ENCODE results near the gene BORCS5.

Gene BORCS5

GRCh38 chr12:12423367-12423766 is 66.5 kb downstream of the BORCS5 start:
- H3K4me3 ChIP-seq (ENCODE audit: low read length, poor library complexity, severe bottlenecking), result no peak overlapping the region
- H4K20me1 ChIP-seq (ENCODE audit: insufficient read depth, low read length, poor library complexity, severe bottlenecking), result no peaks in the 10 kb centered on the region
- H3K4me2 ChIP-seq (ENCODE audit: low read depth, low read length, poor library complexity, severe bottlenecking), result no peak overlapping the region
- no peaks in the 10 kb centered on the region for H3K4me1 ChIP-seq (ENCODE audit: insufficient read depth, low read length, poor library complexity, severe bottlenecking)
- no peaks in the 10 kb centered on the region for H3F3A ChIP-seq (ENCODE audit: low read depth)
- H3K9me2 ChIP-seq (replicated peaks; ENCODE audit: low read depth, low read length), result no peaks in the 10 kb centered on the region
- TF ChIP-seq CTCF (conservative IDR thresholded peaks at IDR 0.05; ENCODE audit: low read length) (no peak), EZH2phosphoT487 (IDR thresholded peaks at IDR 0.05; ENCODE audit: borderline replicate concordance) (no peak)
- H2AFZ ChIP-seq (ENCODE audit: low read length), result no peak overlapping the region
- no peaks in the 10 kb centered on the region for H3K27me3 ChIP-seq (ENCODE audit: insufficient read depth, low read length, poor library complexity, severe bottlenecking)
- H3K79me2 ChIP-seq (ENCODE audit: insufficient read depth, low read length), result no peaks in the 10 kb centered on the region
- no peaks in the 10 kb centered on the region for H3K9me3 ChIP-seq (ENCODE audit: insufficient read depth, low read depth, low read length)
- no peak overlapping the region for H3K9ac ChIP-seq (ENCODE audit: low read depth, low read length, poor library complexity, severe bottlenecking)
- H3K36me3 ChIP-seq (ENCODE audit: insufficient read depth, low read length), result no peaks in the 10 kb centered on the region

DNA sequence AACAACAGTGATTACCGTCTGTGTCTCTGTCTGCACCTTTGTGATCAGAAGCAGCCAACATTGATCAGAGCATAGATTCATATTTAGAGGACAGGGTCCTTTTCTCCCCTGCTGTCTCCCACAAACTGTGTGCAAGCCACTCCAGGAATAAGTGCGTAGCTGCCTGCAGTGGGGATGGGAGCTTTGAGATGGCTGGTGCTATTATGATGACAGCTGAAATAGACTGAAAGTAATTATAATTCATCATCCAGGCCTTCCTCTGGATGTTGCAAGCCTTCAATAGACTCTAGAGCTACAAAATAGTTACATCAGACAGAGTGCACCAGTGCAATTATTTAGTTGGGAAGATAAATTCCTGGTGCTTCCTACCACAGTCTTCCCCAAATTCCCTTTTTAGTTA is 68.1 kb downstream of the BORCS5 start:
- H3F3A ChIP-seq (ENCODE audit: low read depth), result no peaks in the 10 kb centered on the region
- no peaks in the 10 kb centered on the region for H3K9me2 ChIP-seq (replicated peaks; ENCODE audit: low read depth, low read length)
- no peak overlapping the region for H3K4me2 ChIP-seq (ENCODE audit: low read depth, low read length, poor library complexity, severe bottlenecking)
- TF ChIP-seq CTCF (conservative IDR thresholded peaks at IDR 0.05; ENCODE audit: low read length), result no peak
- TF ChIP-seq EZH2phosphoT487 (IDR thresholded peaks at IDR 0.05; ENCODE audit: borderline replicate concordance), result no peak
- no peaks in the 10 kb centered on the region for H3K79me2 ChIP-seq (ENCODE audit: insufficient read depth, low read length)
- no peak overlapping the region for H3K9ac ChIP-seq (ENCODE audit: low read depth, low read length, poor library complexity, severe bottlenecking)
- H3K9me3 ChIP-seq (ENCODE audit: insufficient read depth, low read depth, low read length), result no peaks in the 10 kb centered on the region
- H3K4me1 ChIP-seq (ENCODE audit: insufficient read depth, low read length, poor library complexity, severe bottlenecking), result no peaks in the 10 kb centered on the region
- H2AFZ ChIP-seq (ENCODE audit: low read length), result no peak overlapping the region
- no peaks in the 10 kb centered on the region for H3K27me3 ChIP-seq (ENCODE audit: insufficient read depth, low read length, poor library complexity, severe bottlenecking)
- H3K36me3 ChIP-seq (ENCODE audit: insufficient read depth, low read length), result no peaks in the 10 kb centered on the region
- H4K20me1 ChIP-seq (ENCODE audit: insufficient read depth, low read length, poor library complexity, severe bottlenecking), result no peaks in the 10 kb centered on the region
- no peak overlapping the region for H3K4me3 ChIP-seq (ENCODE audit: low read length, poor library complexity, severe bottlenecking)

DNA sequence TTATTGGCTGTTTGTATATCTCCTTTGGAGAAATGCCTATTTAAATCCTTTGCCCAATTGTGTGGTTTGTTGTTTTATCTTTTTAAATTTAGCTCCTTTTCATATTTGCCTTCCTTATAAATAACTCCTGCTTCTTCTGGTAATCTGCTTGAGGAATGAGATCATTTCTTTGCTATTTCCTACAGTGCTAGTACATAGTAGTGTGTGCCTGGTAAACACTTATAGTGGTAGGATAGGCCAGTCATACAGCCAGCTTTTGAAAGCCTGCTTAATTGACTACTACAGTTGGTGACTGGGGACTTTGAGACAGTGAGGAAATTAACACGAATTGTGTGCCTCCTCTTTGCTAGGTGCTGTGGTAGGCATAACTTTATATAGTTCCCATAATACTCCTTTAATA is 68.7 kb downstream of the BORCS5 start:
- H3K4me3 ChIP-seq (ENCODE audit: low read length, poor library complexity, severe bottlenecking), result no peak overlapping the region
- H3K9me3 ChIP-seq (ENCODE audit: insufficient read depth, low read depth, low read length), result no peaks in the 10 kb centered on the region
- TF ChIP-seq EZH2phosphoT487 (IDR thresholded peaks at IDR 0.05; ENCODE audit: borderline replicate concordance) (no peak), CTCF (conservative IDR thresholded peaks at IDR 0.05; ENCODE audit: low read length) (no peak)
- H3K79me2 ChIP-seq (ENCODE audit: insufficient read depth, low read length), result no peaks in the 10 kb centered on the region
- H3K9ac ChIP-seq (ENCODE audit: low read depth, low read length, poor library complexity, severe bottlenecking), result no peak overlapping the region
- H3F3A ChIP-seq (ENCODE audit: low read depth), result no peaks in the 10 kb centered on the region
- no peaks in the 10 kb centered on the region for H4K20me1 ChIP-seq (ENCODE audit: insufficient read depth, low read length, poor library complexity, severe bottlenecking)
- H3K4me2 ChIP-seq (ENCODE audit: low read depth, low read length, poor library complexity, severe bottlenecking), result no peak overlapping the region
- no peak overlapping the region for H2AFZ ChIP-seq (ENCODE audit: low read length)
- H3K4me1 ChIP-seq (ENCODE audit: insufficient read depth, low read length, poor library complexity, severe bottlenecking), result no peaks in the 10 kb centered on the region
- no peaks in the 10 kb centered on the region for H3K9me2 ChIP-seq (replicated peaks; ENCODE audit: low read depth, low read length)
- no peaks in the 10 kb centered on the region for H3K27me3 ChIP-seq (ENCODE audit: insufficient read depth, low read length, poor library complexity, severe bottlenecking)
- no peaks in the 10 kb centered on the region for H3K36me3 ChIP-seq (ENCODE audit: insufficient read depth, low read length)

Measured in Loucy (cell line).